NCI-H82 (cell line): ENCODE data around the gene ANO2.
"Not testable (repeated sequence)": the region's sequence is repeated elsewhere in the genome, so short reads cannot be mapped to it uniquely, and the experiment has no call there.

Experiments
- DNase-seq: peaks from one replicate; lab custom pipeline; 2025; lab: John Stamatoyannopoulos, UW

The ANO2 gene

GRCh38 chr12:5669624-5670023, 275.4 kb downstream of the ANO2 start:
- not testable (repeated sequence) for DNase-seq

- DNase-seq = no peak
Observed at GRCh38 chr12:5665615-5666014, 279.4 kb downstream of the ANO2 start.

DNA sequence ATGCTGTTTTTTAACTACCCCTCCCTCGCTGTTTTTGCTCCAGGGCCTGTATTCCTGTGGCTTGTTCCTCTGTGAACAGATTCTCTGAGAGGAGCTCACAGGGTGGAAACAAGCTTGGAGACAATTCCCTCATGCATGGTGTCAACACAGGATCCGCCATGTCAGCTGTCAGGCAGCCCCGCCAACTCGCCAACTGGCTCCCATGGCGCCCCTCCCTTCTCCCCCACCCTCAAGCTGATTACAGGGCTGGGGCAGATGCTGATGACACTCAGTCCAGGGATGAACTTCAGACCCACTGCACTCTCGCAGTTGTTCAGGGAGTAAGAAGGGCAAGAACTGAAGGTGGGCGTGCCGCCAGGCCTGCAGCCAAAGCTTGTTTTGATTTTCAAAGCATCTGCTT, 283.2 kb downstream of the ANO2 start:
- DNase-seq = peak; percentile 96

- DNase-seq = no peak
Observed at GRCh38 chr12:5660238-5660637, 284.8 kb downstream of the ANO2 start.

- not testable (repeated sequence) for DNase-seq
Observed at GRCh38 chr12:5658339-5658941, 286.6 kb downstream of the ANO2 start.

GRCh38 chr12:5656836-5657235, 288.2 kb downstream of the ANO2 start:
- DNase-seq = peak; percentile 26

GRCh38 chr12:5655120-5655519, 289.9 kb downstream of the ANO2 start:
- no peak for DNase-seq

GRCh38 chr12:5654019-5654418, 291.0 kb downstream of the ANO2 start:
- no peak for DNase-seq

GRCh38 chr12:5650829-5651461, 294.1 kb downstream of the ANO2 start:
- no peak for DNase-seq

DNA sequence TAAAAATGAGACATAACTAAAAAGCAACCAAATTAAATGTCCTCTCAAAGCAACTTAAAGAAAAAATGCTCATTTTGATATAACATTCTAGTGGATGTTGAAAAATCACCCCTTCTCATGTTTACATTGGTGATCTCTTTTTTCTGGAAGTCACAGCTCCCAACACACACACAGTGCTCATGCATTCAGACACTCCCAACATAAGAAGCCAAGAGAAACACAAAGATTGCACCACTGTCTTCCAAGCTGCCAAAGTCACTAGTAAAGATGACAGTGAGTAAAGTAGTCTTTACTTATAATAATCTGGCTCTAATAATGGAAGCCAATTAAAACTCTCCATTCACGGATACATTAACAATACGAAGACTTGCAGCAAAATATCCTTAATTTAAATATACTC, 294.8 kb downstream of the ANO2 start:
- no peak for DNase-seq

DNA sequence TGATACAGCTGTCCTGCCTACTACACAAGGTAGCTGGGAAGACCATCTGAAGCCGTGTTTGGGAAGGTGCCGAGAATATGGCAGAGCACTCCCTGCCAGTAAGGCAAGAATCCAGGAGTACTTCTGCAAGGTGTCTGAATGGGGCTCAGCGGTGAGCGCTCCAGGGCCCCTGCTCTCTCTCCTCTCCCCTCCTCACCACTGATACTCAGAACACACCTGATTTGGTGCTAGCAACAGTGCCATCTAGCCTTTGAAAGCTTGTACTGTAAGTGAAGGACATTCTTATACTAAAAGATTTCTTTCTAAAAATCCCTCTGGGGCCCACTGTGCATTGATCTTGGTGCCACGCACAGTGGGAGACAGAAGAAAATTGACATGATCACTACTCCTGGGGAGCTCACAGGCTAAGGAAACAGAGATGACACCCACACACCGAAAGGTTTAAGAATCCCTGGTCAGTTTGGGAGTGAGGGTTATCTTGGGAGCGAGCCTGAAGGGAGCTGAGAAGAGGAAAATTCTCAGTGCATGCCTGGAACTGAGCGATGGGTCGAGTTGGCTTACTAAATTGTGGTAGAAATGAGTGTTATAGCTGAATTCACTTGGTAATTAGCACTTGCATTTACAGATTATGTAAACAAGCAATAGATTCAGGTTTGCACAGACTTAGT, 296.2 kb downstream of the ANO2 start:
- DNase-seq = peak; percentile 92

GRCh38 chr12:5643266-5643665, 301.8 kb downstream of the ANO2 start:
- no peak for DNase-seq

GRCh38 chr12:5637698-5638097, 307.4 kb downstream of the ANO2 start:
- DNase-seq = no peak

- no peak for DNase-seq
Observed at GRCh38 chr12:5636907-5637306, 308.2 kb downstream of the ANO2 start.

GRCh38 chr12:5633106-5633505, 312.0 kb downstream of the ANO2 start:
- DNase-seq = no peak

- DNase-seq = no peak
Observed at GRCh38 chr12:5632453-5632852, 312.6 kb downstream of the ANO2 start.

GRCh38 chr12:5631497-5631896, 313.6 kb downstream of the ANO2 start:
- DNase-seq = no peak

GRCh38 chr12:5630726-5631125, 314.3 kb downstream of the ANO2 start:
- DNase-seq = no peak

GRCh38 chr12:5628501-5628900, 316.6 kb downstream of the ANO2 start:
- no peak for DNase-seq

GRCh38 chr12:5627053-5627630, 317.9 kb downstream of the ANO2 start:
- DNase-seq = no peak

- DNase-seq = no peak
Observed at GRCh38 chr12:5626151-5626550, 318.9 kb downstream of the ANO2 start.

- DNase-seq = peak; percentile 48
Observed at GRCh38 chr12:5624486-5625272, 320.4 kb downstream of the ANO2 start.
